WI38 (cell line): Measurements from ENCODE around the gene LYRM1.
"Not testable (repeated sequence)": the region's sequence is repeated elsewhere in the genome, so short reads cannot be mapped to it uniquely, and the experiment has no call there.

Source experiments
- H3K4me3 ChIP-seq: 2 replicates; pipeline ENCODE4 v1.5.1; 2011; ENCODE audit warnings: low read depth, mild to moderate bottlenecking, control low read depth, low read length
- TF ChIP-seq, protein P1 (sequence below): IDR thresholded peaks from 2 replicates; pipeline ENCODE4 v1.5.1; 2012; ENCODE audit warnings: low read depth, mild to moderate bottlenecking, control low read depth, low read length

Gene LYRM1

DNA sequence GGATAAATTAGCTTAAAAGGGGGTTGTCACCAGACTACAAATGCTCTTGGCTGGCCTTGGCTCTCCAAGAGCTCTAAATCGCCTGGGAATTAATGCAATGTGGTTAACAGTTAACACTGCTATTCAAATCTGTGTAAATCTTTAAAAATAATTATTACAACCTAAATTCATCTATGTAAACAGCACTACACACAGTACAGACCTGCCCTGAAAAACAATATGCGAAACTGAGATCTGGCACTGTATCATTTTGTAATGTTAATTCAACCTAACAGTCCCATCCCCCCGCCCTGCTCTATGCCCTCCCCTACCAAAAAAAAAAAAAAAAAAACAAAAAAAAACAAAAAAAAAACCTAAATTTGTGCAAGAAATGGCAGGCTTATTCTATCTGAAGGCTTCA lies 41.3 kb upstream of the LYRM1 start:
- TF ChIP-seq, protein P1, sequence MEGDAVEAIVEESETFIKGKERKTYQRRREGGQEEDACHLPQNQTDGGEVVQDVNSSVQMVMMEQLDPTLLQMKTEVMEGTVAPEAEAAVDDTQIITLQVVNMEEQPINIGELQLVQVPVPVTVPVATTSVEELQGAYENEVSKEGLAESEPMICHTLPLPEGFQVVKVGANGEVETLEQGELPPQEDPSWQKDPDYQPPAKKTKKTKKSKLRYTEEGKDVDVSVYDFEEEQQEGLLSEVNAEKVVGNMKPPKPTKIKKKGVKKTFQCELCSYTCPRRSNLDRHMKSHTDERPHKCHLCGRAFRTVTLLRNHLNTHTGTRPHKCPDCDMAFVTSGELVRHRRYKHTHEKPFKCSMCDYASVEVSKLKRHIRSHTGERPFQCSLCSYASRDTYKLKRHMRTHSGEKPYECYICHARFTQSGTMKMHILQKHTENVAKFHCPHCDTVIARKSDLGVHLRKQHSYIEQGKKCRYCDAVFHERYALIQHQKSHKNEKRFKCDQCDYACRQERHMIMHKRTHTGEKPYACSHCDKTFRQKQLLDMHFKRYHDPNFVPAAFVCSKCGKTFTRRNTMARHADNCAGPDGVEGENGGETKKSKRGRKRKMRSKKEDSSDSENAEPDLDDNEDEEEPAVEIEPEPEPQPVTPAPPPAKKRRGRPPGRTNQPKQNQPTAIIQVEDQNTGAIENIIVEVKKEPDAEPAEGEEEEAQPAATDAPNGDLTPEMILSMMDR, result no peak
- no peak overlapping the region for H3K4me3 ChIP-seq

DNA sequence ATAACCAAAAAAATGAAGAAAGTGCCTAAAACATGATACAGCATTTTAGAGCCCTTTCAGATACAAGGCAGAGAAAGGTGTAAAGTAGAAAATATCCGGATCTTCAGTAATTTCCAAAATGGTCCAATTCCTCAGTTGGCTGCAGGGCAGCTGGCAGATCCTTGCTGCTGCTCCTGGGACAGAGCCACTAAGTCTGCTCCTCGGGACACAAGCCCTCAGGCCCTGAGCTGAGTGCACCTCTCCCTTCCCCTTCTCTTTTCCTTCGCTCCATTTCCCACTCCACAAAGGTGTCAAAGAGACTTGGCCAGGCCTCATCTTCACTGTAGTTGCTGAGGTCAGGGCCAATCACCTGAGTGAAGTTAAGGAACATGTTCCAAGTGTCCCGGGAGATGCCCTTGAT lies 40.9 kb upstream of the LYRM1 start:
- TF ChIP-seq, protein P1, result no peak
- no peak overlapping the region for H3K4me3 ChIP-seq

DNA sequence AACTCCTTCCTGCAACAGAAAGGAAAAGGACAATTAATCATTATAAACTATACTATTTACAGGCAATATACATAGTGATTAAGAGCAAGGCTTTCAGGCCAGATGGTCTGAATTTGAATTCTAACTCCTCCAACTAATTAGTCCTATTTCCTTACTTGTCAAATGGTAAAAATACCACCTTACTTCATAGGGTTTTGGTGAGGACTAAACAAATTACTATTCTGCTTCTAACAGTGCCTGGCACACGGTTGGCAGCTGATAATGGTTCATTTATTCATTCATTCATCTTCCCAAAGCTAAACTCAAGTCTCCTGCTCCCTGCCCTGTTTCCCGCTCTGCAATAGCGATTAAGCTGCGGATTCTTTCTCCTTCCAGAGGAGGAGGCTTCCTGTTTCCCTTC lies 40.2 kb upstream of the LYRM1 start:
- TF ChIP-seq, protein P1, result no peak
- no peak overlapping the region for H3K4me3 ChIP-seq

DNA sequence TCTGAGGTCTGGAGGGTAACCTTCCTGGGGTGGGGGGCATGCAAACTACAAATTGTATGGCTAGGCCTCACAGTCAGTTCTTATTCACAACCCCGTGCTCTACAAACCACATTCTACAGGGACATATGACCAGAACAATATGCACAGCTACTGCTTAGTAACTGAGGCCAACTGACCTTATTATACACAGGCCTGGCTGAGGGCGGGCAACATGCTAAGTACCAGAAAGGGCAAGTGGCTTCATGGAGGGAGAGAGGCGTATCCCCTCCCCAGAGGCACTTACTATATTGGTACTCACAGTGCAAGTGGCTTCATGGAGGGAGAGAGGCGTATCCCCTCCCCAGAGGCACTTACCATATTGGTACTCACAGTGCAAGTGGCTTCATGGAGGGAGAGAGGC lies 39.6 kb upstream of the LYRM1 start:
- H3K4me3 ChIP-seq, result not testable (repeated sequence)

DNA sequence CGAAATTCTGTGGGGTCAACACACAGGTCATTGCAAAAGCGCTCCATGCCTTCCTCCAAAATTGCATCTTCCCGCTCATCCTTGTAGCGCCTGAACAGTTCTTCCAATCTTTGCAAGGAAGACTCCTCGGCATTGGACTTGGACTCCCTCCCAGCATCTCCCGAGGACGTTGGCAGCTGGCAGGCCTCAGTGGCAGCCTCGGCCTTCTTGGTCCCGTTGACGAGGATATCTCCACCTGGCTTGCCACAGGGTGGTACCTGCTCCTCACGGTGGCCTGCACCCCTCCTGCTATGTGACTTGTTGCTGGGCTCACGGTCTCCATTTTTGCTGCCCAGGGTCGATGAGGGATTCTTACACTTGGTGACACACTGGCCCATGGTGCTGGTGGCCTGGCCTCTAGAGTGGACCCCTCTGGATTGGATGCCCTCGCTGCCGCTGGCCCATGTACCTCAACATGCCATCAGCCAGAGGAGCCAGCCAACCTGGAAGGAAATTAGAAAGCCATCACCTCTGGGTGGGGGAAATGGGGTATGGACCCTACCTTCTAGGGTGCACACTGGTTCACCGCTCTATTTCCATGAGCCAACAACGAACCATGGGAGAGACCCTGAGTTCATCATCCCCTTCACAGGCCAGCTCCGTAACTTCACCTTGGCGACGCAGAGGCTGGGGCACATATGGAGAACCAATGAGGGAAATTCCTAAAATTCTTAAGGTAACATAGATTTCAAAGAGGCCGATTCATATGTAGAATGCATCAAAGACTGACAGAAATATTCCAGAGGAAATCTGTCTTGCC lies 38.2 kb upstream of the LYRM1 start:
- no peak overlapping the region for H3K4me3 ChIP-seq
- TF ChIP-seq, protein P1, result no peak

DNA sequence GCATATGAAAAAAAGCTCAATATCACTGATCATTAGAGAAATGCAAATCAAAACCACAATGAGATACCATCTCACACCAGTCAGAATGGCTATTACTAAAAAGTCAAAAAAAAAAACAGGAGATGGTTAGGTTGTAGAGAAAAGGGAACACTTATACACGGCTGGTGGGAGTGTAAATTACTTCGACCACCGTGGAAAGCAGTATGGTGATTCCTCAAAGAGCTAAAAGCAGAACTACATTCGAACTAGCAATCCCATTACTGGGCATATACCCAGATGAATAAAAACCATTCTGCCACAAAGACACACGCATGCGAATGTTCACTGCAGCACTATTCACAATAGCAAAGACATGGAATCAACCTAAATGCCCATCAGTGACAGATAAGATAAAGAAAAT lies 36.2 kb upstream of the LYRM1 start:
- not testable (repeated sequence) for H3K4me3 ChIP-seq

DNA sequence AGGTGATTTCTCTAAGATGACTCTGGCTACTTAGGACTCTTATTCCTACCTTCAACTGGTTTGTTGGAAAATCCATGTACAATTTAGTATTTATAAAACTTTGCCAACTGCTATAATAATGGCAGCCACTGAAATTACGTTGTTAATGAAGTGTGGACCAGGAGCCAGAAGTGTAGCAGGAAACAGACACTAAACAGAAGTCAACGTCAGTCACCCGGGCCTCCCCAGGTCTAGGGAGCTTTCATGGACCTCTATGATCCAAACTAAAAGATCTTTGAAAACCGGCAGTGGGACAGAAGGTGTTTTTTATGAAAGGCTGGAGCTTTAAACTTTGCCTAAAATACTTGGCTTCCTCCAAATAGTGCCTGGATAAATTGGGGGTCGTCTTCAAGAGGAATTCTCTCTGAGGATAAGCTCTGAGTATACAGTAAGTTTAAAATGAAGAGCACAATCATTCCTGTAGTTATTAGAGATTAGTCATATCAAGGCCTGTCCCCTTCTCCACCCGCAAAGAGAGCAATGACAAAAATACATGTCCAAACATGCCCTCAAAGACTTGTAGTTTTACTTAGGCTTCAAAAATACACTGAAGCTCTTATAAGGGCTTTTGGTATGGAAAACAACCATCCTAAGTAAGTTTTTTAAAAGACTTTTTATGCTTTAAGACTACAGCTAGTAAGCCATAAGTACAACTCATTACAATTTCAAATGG lies 35.0 kb upstream of the LYRM1 start:
- no peak overlapping the region for H3K4me3 ChIP-seq
- TF ChIP-seq, protein P1, result no peak

DNA sequence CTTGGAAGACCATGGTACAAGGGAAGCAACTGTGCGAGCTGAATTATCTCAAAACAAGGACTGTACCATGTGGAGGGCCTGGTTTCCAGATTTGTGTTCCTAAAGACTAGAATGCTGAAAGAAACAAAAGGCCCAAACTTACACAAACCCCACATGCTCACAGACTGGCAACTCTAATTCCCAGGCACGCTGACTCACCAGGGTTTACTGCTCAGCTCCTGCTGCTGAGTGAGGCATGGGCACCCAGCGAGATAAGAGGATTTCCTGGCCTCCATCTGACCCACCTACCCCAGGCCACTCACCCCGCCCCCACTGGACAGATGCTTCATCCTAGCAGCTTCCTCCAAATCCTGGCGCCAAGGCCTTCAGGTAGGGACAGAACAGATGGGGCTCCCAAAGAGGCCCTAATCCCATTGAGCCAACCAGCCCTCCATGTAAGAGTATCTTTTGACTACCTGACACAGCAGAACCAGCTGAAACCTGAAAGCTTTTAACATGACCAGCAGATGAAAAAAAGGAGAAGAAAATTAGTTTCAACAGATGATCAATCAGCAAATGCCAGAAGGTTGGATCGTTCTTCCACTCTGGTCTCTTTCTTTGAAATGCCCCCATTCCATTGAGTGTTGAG lies 34.3 kb upstream of the LYRM1 start:
- TF ChIP-seq, protein P1, result no peak
- no peak overlapping the region for H3K4me3 ChIP-seq
